ENCODE results near the gene TGFB1.
"Not testable (repeated sequence)": the region's sequence is repeated elsewhere in the genome, so short reads cannot be mapped to it uniquely, and the experiment has no call there.

The TGFB1 gene

DNA sequence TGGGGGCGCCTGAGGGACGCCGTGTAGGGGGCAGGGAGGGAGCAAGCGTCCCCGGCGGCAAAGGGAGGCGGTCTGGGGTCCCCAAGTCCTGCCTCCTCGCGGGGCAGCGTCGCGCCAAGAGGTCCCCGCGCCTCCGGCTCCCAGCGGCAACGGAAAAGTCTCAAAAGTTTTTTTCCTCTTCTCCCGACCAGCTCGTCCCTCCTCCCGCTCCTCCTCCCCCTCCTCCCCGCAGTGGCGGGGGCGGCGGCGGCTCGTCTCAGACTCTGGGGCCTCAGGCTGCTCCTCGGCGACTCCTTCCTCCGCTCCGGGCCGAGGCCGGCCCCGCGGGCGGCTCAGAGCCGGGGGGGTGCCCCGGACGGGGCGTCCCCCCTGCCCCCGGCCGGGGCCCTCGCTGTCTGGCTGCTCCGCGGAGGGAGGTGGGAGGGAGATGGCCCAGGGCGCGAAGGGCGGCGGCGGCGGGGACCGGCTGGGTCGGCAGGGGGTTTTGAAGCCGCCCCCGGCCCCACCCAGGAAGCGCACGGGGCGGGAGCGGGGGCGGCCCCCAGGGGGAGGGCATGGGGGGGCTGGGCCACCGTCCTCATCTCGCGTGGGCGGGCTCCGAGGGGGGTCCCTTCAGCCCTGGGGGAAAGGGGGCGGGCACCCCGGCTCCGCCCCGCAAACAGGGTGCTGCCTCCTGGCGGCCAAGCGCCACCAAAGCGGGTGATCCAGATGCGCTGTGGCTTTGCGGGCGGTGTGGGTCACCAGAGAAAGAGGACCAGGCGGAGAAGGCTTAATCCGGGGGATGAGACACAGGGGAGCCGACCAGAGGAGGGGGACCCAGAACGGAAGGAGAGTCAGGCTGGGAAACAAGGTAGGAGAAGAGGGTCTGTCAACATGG lies at the start of gene TGFB1:
Gene TGFB1 (minus strand): TSS at position 457 of the 877 bp plus-strand sequence. CDS start 878 bp downstream, outside the sequence.
- peak; percentile 87 for FAIRE-seq
- peak; percentile 89 for DNase-seq (ENCODE audit: insufficient read length, low spot score)

GRCh38 chr19:41402010-41402409 lies 48.3 kb upstream of the TGFB1 start:
- FAIRE-seq (no peak), DNase-seq (ENCODE audit: insufficient read length, low spot score) (no peak)

DNA sequence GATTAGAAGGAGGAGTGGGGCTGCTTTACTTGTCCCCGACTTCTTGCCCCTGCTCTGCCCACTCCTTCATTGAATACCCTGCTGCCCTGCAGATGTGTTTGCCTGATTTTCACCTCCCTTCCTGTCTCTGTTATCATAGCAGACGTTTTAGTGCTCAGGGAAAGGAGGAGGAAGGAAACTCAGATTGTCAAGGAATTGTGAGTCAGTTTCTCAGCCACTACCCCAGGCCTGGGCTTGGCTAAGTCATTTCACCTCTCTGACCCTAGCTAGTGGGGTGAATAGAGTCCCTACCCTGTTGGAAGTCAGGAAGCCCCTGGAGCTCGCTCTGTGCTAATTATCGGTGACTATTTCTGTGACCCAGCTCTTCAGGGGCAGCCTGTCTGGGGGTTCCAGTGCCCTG lies 47.8 kb upstream of the TGFB1 start:
- FAIRE-seq: no peak
- no peak for DNase-seq (ENCODE audit: insufficient read length, low spot score)

DNA sequence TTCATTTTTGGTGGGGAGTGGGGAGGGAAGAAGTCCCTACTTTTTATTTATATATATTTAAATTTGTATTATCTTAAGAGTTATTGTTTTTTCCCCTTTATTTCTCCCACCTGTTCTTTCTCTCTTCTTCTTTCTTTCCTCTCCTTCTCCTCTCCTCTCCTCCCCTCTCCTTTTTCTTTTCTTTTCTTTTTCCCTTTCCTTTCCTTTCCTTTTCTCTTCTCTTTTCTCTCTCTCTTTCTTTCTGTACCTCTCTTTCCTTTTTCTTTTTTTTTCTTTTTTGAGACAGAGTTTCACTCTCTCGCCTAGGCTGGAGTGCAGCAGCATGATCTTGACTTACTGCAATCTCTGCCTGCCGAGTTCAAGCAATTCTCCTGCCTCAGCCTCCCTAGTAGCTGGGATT lies 45.8 kb upstream of the TGFB1 start:
- no peak for FAIRE-seq
- no peak for DNase-seq (ENCODE audit: insufficient read length, low spot score)

GRCh38 chr19:41399091-41399490 lies 45.4 kb upstream of the TGFB1 start:
- DNase-seq (ENCODE audit: insufficient read length, low spot score) (no peak), FAIRE-seq (no peak)

GRCh38 chr19:41398598-41398997 lies 44.9 kb upstream of the TGFB1 start:
- DNase-seq (ENCODE audit: insufficient read length, low spot score) (no peak), FAIRE-seq (no peak)

- FAIRE-seq: no peak
- no peak for DNase-seq (ENCODE audit: insufficient read length, low spot score)
Observed at GRCh38 chr19:41398050-41398418, 44.3 kb upstream of the TGFB1 start.

GRCh38 chr19:41397086-41398049 lies 43.6 kb upstream of the TGFB1 start, which contains the start of the genes BCKDHA and EXOSC5:
TSS of gene BCKDHA (plus strand) at chr19:41397818. CDS start at chr19:41397828, 10 bp downstream.
TSS of gene EXOSC5 (minus strand) at chr19:41397359. CDS start at chr19:41397328, 31 bp downstream.
- FAIRE-seq (peak; percentile 99), DNase-seq (ENCODE audit: insufficient read length, low spot score) (peak; percentile 91)

DNA sequence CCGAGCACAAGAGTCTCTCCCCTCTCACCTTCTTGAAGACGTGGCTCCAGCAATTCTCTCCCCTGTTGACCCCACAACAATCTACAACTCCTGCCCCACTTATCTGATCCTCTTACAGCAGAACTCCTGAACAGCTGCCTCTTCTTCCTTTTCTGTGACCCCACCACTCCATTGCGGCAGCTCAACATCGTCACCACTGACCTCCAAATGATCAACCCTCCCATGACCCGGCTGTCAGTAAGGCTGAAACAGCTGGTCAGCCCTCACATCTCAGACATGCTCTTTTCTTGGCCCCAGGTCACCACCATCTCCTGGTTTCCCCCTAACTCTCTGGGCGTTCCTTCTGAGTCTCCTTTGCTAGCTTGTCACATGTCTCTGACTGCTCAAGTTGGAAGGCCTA lies 41.6 kb upstream of the TGFB1 start:
- FAIRE-seq: no peak
- DNase-seq (ENCODE audit: insufficient read length, low spot score): no peak

DNA sequence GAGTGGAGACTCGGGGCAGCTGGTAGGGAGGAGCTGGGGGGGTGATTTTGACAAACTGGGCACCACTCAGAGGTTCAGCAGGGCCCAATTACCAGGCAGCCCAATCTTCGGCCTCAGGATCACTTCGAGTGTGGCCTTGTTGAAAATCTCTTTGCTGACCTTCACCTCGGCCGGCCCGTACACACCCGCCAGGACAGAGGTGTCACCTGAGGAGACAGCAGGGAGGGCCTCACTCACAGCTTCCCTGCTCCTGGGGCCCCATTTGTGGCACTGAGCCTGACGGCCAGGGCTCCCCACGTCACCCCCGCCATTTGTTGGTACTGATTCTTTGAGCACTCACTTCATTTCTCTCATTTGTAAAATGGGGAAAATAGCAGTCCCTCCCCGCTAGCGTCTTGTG lies 39.1 kb upstream of the TGFB1 start:
- DNase-seq (ENCODE audit: insufficient read length, low spot score) (no peak), FAIRE-seq (no peak)

DNA sequence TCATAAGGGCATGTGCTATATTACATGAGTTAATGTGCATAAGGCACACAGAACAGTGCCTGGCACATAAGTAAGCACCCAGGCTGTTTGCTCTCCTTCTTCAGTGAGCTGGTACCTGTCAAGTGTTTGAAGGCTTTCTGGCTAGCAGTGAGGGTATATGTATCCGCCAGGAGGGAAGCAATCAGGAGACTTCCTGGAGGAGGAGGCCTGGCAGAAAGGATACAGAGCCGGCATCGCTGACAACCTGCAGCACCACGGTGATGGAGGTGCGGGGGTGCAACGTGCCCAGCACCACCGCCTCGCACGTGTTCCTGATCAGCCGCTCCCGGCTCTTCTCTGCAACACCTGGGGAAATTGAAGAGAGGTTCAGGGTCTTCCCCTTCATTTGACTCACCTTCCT lies 37.9 kb upstream of the TGFB1 start:
- DNase-seq (ENCODE audit: insufficient read length, low spot score): no peak
- no peak for FAIRE-seq

GRCh38 chr19:41386442-41386841 lies 32.7 kb upstream of the TGFB1 start:
- DNase-seq (ENCODE audit: insufficient read length, low spot score) (no peak), FAIRE-seq (no peak)

- FAIRE-seq: no peak
- DNase-seq (ENCODE audit: insufficient read length, low spot score): no peak
Observed at GRCh38 chr19:41384351-41384750, 30.6 kb upstream of the TGFB1 start.

- not testable (repeated sequence) for DNase-seq (ENCODE audit: insufficient read length, low spot score); FAIRE-seq
Observed at GRCh38 chr19:41381536-41381935, 27.8 kb upstream of the TGFB1 start.

- DNase-seq (ENCODE audit: insufficient read length, low spot score) (peak; percentile 65), FAIRE-seq (peak; percentile 80)
Observed at GRCh38 chr19:41377977-41378709, 24.4 kb upstream of the TGFB1 start.

- DNase-seq (ENCODE audit: insufficient read length, low spot score): no peak
- FAIRE-seq: no peak
Observed at GRCh38 chr19:41376998-41377365, 23.3 kb upstream of the TGFB1 start.

- DNase-seq (ENCODE audit: insufficient read length, low spot score): no peak
- peak; percentile 58 for FAIRE-seq
Observed at GRCh38 chr19:41376241-41376997, 22.7 kb upstream of the TGFB1 start, which contains the start of gene TMEM91. TSS of gene TMEM91 (plus strand) at chr19:41376533. CDS start at chr19:41378310, 1,777 bp downstream.

GRCh38 chr19:41373993-41374392 lies 20.3 kb upstream of the TGFB1 start:
- no peak for DNase-seq (ENCODE audit: insufficient read length, low spot score)
- FAIRE-seq: no peak

DNA sequence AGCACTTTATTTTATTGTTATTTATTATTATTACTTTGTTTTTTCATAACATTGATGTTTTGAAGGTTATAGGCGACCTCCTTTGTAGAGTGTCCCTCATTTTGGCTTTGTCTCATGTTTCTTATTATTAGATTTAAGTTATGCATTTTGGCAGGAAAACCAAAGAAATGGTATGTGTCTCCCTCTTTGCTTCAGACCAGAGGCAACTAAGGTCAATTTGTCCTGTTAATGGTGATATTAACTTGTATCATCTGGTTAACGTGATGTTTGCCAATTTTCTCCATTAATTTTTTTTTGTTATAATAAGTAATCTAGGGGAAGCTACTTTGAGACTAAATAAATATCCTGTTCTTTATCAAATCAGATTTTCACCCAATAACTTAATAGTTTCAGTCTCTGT lies 18.8 kb upstream of the TGFB1 start:
- DNase-seq (ENCODE audit: insufficient read length, low spot score): no peak
- FAIRE-seq: no peak

- FAIRE-seq (no peak), DNase-seq (ENCODE audit: insufficient read length, low spot score) (no peak)
Observed at GRCh38 chr19:41371541-41371940, 17.8 kb upstream of the TGFB1 start.
